NCI-H345 treated with DMSO at 0.1 percent for 48 hours (cell line): ENCODE data around the gene IRF1.

Experiments
- DNase-seq: peaks from one replicate; lab custom pipeline; 2025; ENCODE audit not compliant: unreplicated experiment; lab: John Stamatoyannopoulos, UW

The IRF1 gene

DNA sequence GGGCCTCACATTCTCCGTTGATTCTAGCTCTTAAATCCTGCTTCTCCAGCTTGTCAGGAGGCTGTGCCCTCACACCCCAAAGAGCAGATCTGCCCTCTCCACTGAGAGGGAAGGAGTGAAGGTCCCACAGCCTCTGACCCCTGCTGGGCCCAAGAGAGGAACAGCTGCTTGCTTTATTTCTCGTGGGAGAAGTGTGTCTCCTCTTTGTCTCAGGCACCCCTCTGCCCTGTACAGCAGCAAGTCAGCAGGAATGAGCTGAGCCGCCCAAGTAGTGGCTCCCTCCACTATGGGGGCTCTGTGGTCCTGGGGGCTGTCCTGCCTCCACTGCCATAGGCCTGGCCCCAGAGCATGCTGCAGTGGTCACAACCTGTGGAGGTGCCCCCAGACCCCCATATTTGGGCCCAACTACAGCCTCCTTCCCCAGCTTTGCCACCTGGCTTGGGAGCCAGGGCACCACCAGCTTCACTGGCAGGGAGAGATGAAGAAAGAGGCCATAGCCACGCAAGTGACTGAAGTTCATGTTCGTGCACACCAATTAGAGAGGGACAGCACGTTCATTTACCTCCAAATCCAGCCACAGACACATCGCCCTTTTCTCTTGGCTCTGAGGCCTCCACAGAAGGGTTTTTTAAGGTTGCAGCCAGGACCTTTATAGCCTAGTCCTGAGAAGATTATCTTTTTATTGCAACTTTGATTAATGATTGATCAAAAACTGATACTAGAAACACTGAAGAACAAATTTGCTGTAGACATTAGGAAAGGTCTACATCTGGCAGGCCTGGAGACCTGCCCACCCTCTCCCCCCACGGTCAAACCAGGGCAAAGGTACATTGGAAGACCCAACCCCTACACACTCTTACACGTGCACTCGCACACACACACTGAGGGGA is 27.5 kb downstream of the IRF1 start:
- DNase-seq = no peak

DNA sequence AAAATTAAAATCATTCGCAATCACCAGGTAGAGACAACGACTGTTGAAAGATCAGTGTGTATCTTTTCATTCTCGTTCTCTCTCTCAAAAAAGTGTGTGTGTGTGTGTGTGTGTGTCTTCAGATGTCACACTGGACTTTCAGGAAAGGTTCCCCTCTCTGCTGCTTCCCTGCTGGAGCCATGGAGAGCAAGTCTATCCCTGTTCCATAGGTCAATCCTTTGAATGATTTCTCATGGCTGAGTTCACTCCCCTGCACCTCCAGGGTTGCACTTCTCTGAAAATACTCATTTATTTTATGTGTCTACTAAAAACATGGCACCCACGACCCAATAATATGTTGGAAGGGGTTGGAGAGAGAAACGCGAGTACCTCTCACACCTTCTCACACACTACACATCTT is 28.2 kb downstream of the IRF1 start:
- DNase-seq = no peak

DNA sequence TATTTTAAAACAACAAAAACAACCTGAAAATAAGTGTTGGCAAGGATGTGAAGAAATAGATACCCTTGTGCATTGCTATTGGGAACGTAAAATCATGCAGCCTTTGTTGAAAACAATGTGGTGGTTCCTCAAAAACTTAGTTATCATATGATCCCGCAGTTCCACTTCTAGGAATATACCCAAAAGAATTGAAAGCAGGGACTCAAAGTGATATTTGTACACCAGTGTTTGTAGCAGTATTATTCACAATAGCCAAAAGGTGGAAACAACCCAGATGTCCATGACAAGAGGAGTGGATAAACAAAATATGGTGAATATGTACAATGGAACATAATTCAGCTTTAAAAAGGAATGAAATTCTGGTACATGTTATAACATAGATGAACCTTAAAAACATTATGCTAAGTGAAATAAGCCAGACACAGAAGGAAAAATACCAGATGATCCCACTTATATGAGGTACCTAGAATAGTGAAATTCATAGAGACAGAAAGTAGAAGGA is 29.0 kb downstream of the IRF1 start:
- DNase-seq = no peak

DNA sequence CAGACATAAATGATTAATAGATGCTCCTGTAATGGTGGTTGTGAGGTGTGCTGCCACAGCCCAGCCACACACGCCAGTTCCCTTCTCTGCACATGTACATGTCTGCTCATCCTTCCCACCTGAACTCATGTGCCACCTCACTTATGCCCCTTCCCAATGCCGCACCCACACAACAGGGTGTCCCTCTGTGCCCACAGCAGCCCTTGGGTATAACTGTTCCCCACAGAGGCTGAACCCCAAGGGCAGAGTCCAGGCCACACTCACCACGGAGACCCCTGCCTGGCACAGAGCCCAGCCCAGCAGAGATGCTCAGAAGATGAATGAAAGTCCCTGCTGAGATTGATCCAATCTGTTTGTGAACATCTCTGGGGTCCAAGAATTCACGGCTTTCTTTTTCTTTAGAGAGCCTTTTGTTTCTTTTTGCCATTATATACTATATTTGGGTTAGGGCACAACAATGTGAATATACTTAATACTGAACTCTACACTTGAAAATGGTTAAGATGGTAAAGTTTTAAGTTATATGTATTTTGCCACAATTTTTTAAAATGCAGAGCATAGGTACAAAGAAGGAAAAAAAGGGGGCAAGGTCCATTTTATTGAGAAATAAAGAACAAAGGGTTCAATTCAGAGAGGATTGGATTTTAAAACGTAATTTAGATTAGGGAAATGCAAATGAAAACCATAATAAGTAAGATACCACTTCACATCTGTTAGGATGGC is 29.6 kb downstream of the IRF1 start:
- no peak for DNase-seq

DNA sequence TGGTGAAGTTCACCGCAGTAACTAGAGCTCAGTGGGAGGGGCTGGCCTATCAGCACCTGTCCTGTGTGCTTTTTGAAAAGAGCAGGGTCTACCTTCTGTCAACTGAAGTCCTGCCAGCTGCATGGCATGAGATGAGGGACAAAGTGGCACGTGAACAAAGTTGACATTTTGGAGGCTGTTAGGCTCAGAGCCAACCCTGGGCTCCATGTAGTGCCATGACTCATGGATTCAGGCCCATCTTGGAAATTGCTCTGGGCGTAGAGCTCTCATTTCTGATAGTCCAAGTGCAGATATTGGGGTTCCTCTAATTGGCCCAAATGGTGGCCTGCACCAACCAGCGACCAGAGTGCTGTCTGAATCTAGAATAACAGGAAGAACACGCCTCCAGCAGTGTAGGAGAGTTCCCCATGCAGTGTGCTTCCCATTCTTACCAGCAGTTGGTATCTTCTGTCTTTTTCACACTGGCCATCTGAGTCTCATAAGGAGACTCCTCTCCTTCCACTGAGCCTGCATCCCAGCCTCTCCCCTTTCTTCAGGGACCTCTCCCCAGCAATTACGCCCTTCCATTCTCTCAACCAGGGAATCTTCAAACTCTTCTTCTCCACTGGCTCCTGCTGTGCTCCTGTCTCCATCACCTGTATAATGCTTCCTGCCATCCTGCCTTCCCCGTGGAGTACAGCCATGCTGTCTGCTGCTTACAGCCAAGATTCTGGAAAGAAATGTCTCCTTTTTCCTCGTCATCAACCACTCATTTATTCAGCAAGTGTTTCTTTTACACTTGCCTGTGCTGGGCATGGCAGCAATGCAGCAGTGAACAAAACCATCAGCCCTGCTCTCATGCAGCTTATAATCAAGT is 30.4 kb downstream of the IRF1 start:
- peak; percentile 30 for DNase-seq

DNA sequence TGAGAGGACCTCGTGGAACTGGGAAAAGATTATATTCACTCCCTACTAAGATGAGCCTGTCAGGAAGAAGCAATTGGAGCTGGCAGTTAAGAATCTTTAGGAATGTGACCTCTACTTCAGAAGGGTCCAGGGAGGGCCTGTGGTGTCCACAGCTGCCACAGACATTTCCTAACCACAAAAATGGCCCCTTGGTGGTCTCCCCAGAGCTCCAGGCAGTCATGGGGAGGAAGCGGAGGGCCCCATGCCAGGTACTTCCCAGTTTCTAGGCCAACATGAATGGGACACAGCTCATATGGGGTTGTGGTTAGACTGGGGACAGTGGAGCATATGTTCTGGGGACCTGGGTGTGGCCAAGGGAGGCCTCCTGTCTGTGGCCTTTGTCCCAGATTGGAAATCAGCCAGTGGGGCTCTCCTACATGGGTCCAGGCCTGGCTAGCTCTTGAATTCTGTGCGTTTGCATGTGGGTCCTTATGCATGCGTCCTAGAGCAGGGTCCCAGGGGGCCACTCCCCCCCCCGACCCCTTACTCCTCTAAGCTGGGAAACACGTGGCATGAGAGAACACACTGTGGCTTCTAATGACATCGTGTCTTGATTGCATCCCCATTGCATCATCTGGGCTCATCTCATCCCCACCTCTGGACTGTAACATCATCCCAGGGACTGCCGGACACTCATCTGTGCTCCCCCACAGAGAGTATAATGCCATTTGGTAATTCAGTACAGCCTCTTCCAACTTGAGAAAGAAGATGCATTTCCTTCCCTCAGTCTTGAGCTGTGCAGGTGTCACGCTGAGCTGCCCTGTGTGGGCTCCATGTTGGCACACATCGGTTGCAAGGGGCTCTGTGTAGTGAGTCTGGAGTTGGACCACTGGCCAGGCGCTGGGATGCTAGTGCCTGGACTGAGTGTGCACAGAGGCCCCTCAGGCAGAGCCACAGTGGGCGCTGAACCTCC is 31.3 kb downstream of the IRF1 start:
- no peak for DNase-seq

DNA sequence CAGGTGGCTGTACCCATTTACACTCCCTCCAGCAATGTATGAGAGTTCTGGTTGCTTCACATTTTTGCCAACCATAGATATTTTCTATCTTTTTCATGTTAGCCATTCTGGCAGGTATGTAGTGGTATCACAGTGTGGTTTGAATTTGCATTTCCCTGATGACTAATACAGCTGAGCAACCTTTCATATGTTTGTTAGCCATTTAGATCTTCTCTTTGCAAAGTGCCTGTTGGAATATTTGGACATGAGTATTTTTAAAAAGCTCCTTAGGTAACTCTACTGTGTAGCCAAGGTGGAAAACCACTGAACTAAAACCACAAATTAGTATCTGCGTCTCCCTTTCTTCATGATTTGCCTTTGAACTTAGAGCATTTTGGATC is 31.9 kb downstream of the IRF1 start:
- DNase-seq = no peak

DNA sequence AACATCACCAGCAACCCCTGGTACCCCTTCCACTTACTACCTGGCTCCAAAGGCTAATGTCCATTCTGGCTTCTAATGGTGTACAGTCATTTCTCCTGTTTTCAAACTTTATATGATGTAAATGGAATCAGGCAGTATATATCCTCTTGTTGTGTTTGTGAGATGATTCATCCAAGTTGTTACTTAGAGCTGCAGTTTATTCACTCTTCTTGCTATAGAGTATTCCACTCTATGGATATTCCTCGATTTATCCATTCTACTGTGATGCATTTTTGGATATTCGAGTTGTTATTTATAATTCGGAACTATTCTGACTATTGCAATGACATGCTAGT is 32.4 kb downstream of the IRF1 start:
- DNase-seq = no peak

DNA sequence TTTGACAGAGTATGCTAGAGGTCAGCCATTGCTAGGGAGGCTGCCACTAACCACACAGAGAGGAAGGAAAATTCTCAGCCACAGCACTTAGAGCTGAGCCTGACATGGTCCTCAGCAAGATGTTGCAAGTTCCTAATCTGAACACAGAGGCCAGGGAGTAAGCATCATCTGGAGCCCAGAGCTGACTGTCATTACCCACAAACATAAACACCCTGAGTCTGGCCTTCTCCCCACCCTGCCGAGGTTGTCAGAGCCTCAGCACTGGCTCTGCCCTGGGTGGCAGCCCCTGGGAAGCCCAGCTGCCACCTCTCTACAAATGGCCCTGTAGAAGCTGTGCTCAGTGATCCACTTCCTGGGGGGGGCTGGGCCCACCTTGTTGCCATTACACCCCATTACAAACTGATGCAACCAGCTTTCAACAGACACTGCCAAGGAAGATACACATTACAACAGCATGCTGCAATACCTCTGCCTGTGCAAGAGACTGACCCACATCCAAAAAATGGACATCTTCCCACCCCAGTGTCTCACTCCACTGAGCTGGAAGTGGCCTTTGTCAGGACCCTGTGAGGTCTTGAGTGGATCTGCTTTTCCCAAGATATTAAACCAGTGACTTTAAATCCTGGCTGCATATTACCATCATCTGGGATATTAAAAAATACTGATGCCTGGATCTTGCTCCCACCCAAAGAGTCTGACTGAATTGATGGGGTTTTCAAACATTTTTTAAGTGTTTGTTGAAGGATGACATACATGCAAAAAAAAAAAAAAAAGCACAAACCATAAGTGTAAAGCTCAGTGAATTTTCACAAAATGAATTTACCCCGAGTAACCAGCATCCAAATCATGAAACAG is 33.0 kb downstream of the IRF1 start:
- DNase-seq = no peak

DNA sequence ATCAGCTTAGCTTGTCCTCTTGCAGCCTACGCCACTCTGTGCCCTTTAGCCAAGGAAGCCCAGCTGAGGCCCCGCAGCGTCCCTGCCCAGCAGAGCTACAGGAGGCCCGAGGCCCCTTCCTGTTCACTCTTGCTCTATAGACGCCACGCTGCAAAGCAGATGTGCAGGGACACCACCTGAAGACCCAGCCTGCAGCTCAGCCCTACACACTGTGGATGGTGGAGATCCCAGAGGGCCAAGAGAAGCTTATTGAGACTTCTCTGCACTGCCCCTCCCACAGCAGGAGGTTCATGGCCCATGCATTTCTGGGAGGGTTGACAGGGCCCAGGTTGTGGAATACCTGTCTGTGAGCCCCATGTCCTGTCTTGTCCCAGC is 33.6 kb downstream of the IRF1 start:
- no peak for DNase-seq

DNA sequence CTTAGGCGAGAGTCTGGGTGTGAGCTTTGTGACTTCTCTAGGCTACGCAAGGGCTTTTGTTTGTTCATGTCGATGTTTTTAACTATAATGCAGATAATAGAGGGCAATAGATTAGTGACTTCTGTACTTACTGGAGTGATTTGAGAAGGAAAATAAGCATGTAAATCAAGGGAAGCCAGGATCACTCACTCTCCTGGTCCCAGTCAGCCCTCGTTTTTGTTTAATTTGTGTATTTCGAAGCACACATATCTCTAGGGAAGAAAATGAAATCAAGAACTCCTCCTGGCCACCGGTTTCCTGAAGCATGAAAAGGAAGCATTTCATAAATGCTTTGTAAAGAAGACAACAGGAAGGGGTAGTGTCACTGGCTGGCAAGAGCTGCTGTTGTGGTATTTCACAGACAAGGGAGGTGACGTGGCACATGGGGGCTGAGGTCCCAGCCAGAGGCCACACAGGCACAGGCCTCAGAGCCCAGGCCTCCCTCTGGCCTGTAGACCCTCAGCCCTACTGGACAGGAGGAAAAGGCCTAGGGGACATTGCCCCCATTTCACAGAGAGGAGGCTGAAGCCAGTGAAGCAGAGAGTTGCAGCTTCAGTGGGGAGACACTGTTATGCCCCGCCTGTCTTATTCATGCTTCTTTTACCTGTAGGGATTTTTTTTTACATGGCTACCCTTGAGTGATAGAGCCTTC is 34.1 kb downstream of the IRF1 start:
- no peak for DNase-seq

DNA sequence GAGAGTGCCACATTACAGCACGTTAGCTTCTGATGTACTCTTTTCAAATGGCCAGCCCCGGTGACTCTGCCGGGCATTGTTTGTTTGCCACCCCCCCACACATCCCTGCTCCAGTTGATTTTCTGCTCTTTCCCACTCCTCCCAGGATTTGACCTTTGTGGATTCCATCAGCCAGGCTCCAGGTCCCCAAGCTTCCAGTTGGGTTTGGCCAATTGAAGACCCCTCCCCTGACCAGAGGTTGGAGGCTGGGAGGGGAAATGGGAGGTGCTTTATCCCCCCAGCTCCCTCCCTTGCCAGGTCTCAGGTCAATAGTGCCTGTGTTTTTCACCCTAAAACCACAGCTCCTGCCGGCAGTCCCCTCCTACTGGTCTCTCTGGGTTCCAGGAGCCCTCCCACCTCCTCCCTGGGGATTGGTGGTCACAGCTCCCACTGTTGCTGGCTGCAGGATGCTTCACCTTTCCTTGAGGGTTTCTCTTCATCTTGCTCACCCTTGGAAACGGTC is 34.9 kb downstream of the IRF1 start:
- DNase-seq = no peak

DNA sequence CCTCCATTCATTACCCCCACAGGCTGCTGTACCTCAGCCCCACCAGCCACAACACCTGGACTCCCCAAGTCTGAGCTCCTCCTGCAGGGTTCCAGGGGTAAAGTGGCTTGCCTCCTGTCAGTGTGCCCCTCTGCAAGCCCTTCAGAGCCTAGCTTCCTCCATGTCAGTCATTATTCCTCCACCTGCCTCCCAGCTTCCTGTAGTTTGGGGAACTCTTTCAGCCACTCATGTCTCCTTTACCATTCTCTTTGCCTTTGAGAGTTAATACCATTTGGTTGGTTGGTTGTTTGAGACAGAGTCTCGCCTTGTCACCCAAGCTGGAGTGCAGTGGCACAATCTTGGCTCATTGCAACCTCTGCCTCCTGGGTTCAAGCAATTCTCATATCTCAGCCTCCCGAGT is 36.2 kb downstream of the IRF1 start:
- DNase-seq = no peak

DNA sequence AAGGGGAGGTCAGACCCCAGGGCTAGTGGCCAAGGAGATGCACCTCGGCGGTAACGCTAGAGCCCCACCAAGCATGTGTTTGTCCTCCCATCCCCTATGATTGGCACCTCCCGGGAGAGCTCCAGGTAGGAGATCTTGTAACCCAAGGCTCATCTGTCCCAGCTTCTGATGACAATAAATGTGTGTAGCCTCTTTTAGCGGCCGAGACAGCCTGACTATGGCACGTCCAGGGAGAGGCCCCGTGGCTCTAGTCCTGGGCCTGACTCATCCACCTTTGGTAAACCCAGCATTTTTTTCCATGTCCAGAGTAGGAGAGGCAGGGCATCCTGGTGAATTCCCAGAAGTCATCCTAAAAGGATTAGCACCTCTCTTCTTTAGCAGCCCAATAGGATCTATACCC is 39.2 kb downstream of the IRF1 start:
- DNase-seq = no peak

DNA sequence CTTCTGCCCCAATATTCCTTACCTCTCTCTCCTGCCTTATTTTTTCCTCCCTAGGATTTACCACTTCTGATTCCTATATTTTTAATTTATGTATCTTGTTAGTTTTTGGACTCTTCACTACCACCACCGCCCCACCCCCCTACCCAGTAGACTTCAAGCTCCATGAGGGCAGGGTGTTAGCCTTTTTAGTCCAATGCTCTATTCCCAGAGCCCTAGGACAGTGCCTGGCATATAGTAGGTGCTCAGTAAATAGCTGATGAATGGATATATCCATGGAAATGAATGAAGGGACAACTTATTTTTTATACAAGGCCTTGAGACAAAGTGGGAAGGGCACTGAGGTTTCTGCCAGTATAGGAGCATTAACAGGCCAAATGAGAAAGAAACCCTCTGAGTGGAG is 41.5 kb downstream of the IRF1 start:
- no peak for DNase-seq

DNA sequence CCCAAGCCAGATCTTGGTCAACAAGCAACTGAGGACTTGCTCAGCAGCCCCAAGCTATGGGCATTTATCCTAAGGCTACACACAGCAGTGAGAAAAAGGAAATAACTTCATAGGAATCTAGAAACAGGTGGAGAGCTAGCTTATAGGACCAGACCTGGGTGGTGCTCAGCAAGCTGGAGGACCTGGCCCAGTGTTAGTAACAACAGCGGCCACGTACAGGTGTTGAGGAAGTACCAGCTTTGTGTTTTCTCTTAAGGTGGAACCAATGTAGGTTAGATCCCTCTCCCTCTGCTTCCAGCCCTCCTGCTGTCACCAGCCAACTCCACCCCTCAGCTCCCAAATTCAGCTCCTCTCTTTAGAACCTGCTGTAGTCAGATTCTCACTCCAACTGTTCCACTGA is 43.4 kb downstream of the IRF1 start:
- DNase-seq = no peak

DNA sequence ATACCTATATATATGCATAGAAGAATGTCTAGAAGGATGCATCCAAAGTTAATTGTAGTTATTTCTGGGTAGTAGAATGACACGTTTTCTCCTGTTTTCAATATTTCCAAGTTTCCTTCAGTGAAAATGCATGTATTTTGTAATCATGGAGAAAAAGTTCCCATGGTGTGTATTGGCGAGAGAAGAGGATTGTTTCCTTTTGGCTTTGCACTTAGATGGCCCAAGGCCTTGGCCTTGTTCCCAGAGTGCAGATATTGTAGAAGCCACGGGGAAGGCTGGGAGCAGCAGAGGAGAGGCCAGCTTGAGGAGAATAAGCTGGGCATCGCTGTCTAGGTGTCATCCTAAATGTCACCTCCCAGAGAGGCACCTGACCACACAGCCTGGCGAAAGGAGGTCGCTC is 44.0 kb downstream of the IRF1 start:
- DNase-seq = no peak

DNA sequence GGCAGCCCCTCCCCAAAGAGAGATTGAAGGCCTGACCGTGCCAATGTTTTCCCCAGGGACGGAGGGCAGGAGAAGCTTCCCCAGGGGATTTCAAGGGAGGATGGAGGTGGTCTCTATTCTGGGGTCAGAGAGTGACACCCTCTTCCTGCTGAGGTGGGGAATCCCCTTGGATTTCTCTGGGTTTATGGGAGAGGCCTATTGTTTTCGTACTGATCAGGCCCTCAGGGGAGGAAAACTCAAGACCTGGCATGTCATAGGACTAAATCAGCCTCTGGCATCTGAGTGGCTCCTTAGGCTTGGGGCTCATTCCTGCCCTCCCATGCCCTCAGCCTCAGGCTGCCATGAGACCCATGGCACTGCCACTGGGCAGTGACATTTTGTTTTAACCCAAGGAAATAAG is 44.6 kb downstream of the IRF1 start:
- no peak for DNase-seq

DNA sequence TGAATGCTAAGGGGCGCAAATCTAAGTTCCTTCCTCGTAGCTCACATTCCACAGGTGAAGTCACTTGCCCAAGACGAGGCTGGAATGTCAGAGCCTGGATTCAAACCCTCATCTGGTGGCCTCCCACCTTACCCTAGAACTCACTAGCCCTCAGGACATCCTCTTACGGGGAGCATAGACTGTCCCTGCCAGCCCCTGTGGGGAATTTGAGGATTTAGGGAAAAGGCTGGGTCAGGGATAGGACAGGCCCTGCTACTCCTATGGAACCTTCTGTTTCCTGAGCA is 45.0 kb downstream of the IRF1 start:
- no peak for DNase-seq
